Fibroblast of the aortic adventitia (primary cell): Measurements from ENCODE around the gene ASIC1. TPM values are rescaled to one million over a fixed set of nuclear protein-coding genes. Genes with fewer than 3 reads are reported as not detected.

Source experiments
- DNase-seq: peaks from one replicate; pipeline ENCODE4 v3.0.0-alpha.2; 2010; ENCODE audit warnings: low read depth
- H3K4me3 ChIP-seq: 2 replicates; pipeline ENCODE4 v1.5.1; 2011; ENCODE audit warnings: low read depth, mild to moderate bottlenecking, control low read depth, low read length, moderate library complexity
- CTCF ChIP-seq: IDR thresholded peaks from 2 replicates; pipeline ENCODE4 v1.5.1; 2011; ENCODE audit warnings: mild to moderate bottlenecking, low read length, control low read depth, inconsistent platforms; ENCODE audit not compliant: insufficient read depth
- total RNA-seq: library from RNA; depleted of rRNA; stranded (reverse); fragments of >200 nt; gene quantifications from 2 replicates; pipeline ENCODE4 v1.2.3, GENCODE V29; 2012; ENCODE audit warnings: low replicate concordance

ASIC1 gene
- total RNA-seq, 1 donor = 4.9 TPM

- DNase-seq = no peak
Measured at GRCh38 chr12:50059440-50060119, 2.2 kb downstream of the ASIC1 start.

GRCh38 chr12:50060120-50060468 is 2.7 kb downstream of the ASIC1 start:
- no peak for DNase-seq
- no peak for TF ChIP-seq CTCF
- no peak overlapping the region for H3K4me3 ChIP-seq

More at GRCh38 chr12:50059440-50060119, 2.2 kb downstream of the ASIC1 start:
- no peak overlapping the region for H3K4me3 ChIP-seq
- no peak for TF ChIP-seq CTCF

- H3K4me3 ChIP-seq = no peak overlapping the region
- peak; percentile 46 for DNase-seq
- TF ChIP-seq CTCF = no peak
Measured at GRCh38 chr12:50061171-50061570, 3.8 kb downstream of the ASIC1 start.

- TF ChIP-seq CTCF = no peak
- no peak overlapping the region for H3K4me3 ChIP-seq
- no peak for DNase-seq
Measured at GRCh38 chr12:50061946-50062686, 4.7 kb downstream of the ASIC1 start.

GRCh38 chr12:50062728-50063460 is 5.5 kb downstream of the ASIC1 start:
- DNase-seq = no peak
- no peak for TF ChIP-seq CTCF
- no peak overlapping the region for H3K4me3 ChIP-seq

- no peak for TF ChIP-seq CTCF
- DNase-seq = no peak
Measured at GRCh38 chr12:50065726-50066310, 8.4 kb downstream of the ASIC1 start.

More at GRCh38 chr12:50065726-50066310, 8.4 kb downstream of the ASIC1 start:
- no peak overlapping the region for H3K4me3 ChIP-seq
